GM19452 (cell line): ENCODE measurements around the gene MYRIP.

Experiments used
- ATAC-seq: cut with Tn5 transposase; IDR thresholded peaks from one replicate; pipeline ENCODE4 v1.9.1; 2021; ENCODE audit not compliant: unreplicated experiment

MYRIP gene

DNA sequence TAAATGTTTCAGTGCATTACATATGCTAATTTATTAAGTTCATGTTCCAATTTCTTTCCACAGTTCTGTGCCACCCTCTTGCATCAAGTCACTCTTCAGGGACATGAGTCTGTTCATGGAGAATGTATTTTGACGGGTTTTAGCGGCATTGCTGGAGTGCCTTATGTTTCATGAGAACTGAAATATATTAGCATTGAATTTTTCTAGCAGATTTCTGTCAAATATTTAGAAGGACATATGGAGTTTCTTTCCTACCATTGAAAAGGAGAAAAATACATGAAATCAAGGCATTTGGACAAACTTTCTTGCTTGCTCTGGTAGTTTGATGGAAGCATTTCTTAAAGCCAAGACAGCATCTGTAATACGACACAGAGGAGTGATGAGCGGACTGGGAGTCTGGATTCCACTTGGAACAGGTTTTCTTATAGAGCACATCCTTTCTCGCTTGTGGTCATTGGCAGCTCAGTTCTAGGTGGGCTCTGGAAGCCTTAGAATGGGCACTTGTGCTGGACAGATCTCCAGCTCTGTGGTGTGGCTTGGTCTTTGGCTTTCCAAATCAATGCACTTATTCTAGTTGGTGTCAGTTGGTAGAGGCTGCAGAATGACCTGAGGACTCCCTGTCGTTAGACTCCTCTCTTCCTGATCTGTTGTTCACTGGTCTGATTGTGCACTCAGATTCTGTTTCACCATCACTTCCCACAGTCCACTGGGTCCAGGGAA is 415.5 kb downstream of the MYRIP start:
- ATAC-seq, result no peak

DNA sequence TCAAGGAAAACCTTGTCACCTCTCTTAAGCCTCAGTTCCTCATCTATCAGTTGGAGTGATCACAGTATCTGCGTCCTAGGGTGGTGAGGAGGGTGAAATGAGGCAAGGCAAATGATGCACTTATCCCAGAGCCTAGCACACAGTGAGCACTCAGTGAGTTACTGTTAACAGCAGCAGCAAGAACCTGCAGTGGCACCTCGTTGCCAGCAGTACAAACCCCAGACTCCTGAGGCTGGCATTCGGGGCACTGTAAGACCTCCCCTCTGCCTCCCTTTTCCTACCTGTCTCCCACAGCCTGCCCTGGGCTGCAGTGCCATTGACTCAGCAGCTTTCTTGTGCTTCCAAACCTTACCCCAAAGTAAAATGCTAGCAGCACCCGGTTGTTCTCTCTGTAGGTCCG is 417.2 kb downstream of the MYRIP start:
- no peak for ATAC-seq

DNA sequence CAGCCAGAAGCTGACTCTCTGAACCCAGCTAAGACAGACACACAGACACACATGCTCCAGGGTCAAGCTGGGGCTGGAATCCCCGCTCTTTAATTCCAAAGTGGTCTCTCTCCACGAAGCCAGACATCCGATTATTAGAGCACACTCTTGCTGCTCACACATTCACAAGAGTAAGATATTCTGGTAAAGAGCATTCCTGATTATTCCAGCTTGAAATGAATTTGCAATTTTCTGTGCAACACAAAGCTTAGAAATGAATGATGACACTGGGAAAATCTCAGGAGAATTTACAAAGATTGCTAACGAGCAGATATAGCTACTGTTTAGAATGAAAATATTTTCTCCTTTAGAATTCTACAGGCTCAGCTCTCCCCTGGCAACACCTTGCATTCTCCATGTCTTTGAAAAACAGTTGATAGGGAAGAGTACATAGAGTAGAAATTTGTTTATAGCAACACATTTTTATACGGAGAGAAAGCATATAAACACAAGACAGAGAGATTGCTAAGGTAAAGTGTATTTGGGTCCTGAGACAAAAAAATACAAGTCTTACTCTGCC is 419.5 kb downstream of the MYRIP start:
- no peak for ATAC-seq

DNA sequence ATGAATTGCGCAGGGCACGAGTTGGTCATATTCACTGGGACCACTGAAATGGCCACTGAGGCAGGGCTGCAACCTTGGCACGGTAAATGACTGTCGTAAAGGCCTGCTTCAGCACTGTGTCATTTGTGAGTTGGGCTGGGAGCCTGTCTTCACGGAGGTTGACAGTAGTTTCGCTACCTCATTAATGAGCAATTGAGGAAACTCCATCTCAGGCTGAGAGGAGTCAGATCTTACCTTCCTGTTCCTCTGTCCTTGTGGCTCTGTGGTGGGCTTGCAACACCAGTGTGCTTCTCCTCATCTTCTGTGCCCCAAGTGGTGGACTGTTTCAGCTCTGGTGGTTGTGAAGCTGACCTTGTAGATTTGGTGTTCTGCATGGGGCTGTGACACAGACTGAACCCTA is 420.0 kb downstream of the MYRIP start:
- ATAC-seq, result no peak

DNA sequence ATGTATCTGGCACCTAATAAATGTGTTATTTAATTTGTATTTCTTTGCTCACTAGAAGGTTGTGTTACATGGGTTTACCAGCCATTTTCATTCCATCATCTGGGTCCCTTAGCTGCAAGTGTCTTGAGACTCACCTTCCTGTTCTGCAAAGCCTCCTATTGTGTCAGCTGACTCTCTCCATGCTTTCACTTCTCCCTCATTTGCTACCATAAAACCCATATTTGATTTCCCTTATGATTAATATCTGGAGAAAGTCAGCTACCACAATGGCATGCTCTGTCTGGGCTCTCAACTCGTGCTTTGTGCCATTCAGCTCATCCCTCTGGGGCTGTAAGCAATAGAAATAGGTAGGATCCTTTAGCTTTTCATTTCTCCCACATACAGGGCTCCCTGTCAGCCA is 420.6 kb downstream of the MYRIP start:
- ATAC-seq, result no peak

DNA sequence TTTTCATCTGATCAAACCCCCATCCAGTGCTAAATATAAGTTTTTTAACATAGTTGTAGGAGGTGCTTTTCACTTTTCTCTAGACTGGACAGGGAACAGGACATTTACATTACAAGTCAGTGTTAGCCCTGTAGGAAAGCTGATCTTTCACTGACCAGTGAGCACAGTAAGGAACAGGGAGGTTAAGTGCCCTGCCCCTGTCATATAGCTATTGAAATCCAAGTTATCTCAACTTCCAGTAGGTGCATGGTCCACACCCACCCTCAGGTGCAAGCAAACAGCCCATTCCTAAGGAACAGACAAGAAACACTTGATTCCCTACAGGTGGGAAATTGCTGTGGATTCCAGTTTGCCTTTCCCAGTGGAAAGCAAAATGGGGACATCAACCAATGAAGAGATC is 421.0 kb downstream of the MYRIP start:
- ATAC-seq, result no peak

DNA sequence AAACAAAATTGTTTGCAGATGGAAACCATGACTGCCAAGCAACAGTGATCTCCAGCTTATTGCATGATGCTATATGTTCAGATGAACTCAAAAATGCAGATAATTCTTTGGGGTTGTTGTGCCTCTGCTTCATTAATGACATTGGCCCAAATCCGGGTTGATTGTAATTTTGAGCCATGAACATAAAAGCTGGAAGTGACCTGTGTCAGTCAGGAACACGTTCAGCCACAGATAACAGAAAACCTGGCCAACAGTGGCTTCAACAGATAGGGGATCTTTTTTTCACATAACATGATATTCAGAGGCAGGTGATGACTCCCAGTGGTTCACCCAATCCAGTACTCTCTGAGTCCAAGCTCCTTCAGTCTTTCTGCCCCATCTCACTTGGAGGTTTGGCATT is 423.2 kb downstream of the MYRIP start:
- ATAC-seq, result no peak

DNA sequence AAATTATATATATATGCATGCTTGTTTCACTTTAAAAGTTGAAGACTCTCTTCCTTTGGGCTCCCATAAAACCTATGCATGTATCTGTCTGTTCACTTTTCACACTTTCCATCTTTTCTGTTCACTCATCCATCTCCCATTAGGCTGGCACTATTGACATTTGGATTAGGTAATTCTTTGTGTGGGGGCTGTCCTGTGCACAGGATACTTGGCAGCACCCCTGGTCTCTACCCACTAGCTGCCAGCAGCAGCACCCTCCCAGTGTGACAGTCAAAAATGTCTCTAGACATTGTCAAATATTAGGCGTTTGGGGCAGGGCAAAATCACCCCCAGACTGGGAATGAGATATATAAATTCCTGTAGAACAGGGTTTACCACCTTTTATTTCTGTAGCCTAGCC is 427.8 kb downstream of the MYRIP start:
- ATAC-seq, result no peak

DNA sequence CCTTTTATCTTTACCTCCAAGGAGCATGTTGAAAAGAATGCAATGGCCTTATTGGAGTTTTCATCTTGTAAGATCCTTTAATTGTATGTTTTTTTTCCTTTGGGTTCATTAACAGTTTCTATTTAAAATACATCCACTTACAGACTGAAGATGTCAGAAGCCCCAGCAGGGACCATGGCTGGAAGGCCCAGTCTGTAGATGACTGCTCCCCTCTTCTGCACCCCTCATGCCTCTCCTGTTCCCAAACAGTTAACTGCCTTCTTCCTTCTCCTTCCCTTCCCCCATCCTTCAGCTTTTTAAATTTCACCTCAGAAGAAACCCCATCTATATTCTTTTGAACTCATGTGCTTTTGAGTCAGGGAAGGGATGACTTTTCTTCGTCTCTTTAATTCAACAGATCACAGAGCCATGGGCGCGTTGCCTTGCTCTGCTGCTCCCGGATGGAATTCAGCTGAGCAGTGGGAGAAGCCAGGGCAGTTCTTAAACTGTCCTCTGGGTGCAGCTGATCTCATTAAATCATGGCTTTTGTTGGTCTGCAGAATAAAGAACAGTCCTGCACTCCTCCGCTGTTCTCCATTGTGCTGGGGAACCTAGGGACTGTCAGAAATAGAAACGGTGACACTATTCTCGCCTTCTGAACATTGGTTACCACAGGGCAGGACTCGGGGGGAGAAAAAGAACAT is 428.6 kb downstream of the MYRIP start:
- no peak for ATAC-seq

DNA sequence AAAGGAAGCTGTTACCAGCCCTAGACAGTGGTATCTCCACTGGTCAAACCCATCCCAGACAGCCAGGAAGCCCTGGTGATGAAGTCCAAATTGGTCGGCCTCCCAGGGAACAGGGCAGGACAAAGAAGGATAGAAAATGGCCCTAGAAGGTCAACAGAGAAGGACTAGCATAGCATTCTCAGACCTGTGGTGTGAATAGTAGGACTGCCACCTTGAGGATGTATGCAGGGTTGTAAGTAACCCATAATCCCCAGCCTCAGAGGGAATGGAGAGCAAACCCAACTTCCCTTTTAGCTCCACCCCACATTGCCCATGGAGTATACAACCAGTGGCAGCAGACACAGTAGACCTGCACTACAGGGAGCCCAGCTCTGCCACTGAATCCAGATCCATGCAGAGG is 431.5 kb downstream of the MYRIP start:
- no peak for ATAC-seq

DNA sequence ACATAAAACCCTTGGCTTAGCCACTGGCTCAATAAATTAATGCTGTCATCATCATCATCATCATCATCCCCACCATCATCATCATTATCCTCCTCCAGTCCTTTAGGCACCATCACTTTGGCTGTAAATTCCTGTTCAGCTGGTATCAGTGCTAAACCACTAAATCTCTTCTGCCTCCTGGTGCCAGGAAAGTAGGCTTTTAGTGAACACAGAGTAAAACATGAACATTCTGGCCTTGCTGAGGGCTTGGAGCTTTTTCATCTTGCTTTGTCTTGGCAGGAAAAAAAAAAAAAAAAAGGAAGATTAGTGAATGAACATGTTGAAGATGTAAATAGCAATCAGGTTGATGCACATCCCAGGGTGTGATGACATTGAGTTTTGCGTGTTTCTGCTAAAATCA is 432.8 kb downstream of the MYRIP start:
- ATAC-seq, result no peak

DNA sequence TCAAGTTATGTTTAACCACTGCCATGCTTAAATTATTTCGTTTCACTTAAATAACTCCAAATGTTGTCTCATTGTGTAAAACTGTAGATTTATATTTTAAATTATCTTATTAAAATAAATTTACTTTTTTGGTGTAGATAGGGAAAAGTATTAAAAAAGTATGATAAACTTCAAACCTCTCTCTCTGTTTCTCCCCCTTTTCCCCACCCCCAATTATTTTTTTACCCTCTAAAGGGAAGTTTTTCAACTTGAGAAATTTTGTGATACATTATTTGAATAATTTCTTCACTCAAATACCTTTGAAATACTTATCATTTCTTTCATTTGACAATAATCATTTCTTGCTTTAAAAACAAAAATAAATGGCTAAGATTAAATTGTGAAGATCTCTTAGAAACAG is 433.2 kb downstream of the MYRIP start:
- ATAC-seq, result no peak

DNA sequence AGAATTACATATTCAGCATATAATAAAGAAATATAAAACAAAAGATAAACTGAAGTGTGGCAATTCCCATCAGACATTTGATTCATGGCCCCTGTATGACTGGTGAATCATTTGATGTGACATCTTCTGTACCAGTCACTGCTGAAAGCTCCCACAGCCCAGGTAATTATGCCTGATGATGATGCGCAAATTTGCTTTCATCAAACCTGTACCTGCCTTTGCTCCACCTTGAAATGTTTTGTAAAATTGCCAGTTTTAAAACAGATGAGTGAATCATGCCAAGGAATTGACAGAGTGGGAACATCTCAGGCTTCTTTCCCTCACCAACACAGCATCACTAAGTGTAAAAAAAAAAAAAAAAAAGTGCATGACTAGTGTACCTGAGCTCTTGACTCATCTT is 433.6 kb downstream of the MYRIP start:
- no peak for ATAC-seq

DNA sequence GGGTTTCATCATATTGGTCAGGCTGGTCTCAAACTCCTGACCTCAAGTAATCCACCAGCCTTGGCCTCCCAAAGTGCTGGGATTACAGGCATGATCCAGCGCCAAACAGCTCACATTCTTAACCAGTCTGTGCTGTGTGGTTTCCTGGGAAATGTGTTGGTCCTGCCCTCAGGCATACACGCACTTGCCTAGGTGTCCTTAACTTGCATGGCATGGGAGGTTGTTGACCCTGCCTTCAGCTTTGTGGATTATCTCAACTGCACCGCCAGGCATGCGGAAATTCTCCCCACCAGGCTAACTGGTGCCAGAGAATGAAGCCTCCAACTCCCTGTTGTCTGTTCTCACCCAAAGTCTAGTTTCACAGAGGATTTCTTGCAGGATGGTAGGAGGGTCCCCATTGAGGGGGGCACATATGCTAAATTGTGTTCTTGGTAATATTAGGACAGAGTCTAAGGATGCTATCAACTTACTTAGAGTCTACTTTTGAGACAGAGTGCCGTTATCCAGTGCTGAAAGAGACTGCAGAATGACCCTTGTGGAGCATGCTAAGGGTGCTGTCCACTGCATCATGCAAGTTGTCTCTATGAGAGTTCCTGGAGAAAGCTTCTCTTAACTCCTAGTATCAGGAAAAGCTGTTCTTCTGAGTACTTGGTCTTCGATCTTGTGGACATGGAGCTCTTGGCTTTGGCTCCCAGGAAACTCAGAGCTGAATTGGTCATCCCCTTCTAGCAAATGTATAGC is 438.5 kb downstream of the MYRIP start:
- no peak for ATAC-seq

DNA sequence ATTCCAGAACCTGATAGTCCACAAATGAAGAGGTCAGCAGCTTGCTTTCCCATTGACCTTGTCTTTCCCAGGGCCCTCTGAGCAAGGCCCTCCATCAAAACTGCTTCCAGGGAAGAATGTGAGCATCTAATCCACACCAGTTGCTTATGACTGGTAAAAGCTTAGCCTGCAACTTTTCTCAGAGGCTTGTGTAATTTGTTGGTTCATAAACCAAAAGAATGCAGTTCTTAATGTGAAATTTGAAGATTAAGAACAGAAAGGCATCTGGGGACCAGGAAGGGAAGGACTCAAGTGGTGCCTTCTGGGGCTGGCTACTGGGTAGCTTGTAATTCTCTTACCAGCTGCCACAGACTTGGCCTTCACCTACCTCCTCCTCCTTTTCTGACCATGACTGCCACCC is 439.2 kb downstream of the MYRIP start:
- ATAC-seq, result no peak

DNA sequence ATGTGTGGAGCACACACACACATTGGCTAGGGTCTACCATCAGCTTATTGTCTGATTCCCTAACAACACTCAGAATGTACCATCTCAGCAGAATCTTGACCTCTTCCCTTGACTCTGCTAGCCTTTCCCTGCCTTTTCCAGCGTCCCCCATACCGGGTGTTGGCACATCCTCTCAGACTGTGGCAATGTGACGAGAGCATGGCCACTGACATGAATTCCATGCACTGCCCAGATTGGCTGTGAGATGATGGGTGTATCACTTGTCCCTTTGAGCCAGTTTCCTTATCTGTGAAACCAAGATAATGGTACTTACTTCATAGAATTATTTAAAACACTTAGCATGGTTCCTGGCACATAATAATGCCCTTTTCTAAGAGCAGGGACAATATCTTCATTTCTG is 439.8 kb downstream of the MYRIP start:
- ATAC-seq, result no peak

DNA sequence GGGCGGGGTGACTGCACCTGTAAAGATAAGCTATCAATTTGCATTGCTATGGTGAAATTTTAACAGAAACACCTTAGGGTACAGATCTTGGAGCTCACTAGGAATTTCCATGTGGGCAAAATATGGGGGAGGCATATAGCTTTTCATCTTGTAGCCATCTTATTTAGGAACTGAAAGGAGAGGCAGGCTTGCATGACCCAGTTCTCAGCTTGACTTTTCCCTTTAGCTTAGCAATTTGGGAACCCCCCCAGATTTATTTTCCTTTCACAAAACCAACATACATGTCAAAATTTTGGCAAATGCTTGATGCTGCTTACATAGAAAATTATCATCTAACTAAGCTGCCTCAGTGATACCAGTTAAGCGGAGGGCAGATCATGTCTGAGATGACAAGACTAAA is 445.1 kb downstream of the MYRIP start:
- ATAC-seq, result no peak

DNA sequence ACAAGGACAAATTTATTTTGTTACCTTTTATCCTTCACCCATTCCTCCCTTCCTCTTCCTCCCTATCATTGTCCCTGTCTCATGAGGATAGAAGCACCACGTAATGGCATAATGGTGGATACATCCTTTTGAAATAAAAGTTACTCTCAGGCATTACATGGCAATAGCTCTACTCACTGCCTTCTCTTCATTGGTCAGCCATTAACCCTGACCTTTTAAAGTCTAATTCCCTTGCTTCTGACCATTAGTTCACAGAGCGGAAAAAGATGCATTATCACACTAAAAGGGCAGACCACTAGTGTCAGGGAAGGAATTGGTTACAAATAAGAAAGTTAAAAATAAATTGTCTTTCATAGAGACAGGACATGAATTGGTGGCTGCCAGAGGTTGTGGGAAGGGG is 445.5 kb downstream of the MYRIP start:
- no peak for ATAC-seq

DNA sequence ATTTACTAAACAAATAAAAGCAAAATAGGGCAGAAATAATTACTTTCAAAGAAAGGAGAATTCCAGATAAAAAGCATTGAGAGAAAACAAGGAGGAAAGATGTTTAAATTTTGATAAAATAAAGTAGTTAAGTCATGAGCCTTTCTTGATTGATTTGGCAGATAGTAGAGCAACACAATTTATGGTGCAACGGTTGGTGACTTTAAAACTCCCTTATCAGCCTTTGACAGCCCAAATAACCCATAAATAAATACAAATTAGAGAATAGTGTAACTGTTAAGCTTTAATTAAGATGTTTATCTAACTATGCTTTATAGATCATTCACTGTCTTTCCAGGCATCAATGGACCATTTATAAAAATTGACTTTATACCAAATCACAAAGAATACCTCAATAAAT is 446.1 kb downstream of the MYRIP start:
- no peak for ATAC-seq

DNA sequence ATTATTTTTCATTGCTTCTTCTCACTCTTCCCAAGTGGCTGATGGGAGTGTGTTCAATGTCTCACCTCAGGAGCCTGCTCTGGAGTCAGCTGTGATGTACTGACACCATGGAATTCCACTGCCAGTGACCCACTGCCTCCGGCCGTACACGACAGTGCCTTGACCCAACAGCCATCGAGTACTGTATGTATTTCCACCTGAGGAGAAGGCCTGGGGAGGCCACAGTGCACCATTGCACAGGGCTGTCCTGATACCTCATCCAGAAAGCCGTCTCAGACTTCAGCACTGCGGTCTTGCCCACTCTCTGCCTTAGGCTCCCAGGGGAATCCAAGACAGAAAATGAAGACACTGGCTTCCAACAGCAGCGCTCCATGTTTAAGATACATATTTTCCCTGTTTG is 448.7 kb downstream of the MYRIP start:
- ATAC-seq, result no peak

DNA sequence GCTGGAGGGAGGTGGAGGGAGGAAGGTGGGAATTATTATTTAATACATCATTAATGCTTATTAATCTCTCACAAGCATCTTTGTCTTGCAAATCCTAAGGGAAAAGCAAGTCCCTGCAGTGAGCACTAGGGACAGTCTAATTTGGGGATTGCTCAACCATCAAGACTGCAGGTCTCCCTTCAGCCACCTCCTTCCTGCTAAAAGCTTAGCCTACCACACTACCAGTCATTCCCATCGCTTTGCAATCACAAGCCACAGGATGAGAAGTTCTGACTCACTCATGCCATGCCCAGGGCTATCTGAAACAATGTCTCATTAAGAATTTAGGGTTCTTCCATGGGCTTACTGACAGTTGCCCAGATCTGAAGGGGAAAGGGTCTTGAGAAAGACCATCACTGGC is 449.1 kb downstream of the MYRIP start:
- ATAC-seq, result no peak

DNA sequence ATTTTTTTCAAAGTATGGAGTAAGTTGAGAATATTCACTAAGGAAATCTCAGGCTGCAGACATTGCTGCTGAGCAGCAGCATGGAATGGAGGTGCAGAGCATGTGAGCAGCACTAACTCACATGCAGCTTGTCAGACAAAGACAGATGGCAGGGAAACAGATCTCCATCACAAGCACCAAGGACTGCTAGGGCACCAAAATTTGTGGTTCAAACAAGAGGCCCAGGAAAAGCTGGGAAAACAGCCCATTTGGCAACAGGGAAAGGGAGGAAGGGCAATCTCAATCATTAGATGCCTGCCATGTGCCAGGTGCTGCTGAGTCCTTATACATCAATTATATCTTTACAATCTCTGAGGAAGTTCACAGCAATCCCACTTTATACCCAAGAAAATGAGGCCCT is 452.9 kb downstream of the MYRIP start:
- no peak for ATAC-seq
